ENCODE measurements around the gene MSANTD2. TPM values are rescaled to one million over a fixed set of nuclear protein-coding genes. Genes with fewer than 3 reads are reported as not detected.

The MSANTD2 gene
- total RNA-seq, 3 donors from 2014 or later: 10.9 to 34.2 (median 27.2) TPM

- DNase-seq (ENCODE audit: low spot score in 2 of 2): no peak
- intact Hi-C loops (cut with DNase I; ENCODE audit: low total_unique reads): no loop called here
- Histone ChIP-seq H3K4me3 (no peak overlapping the region), H3K36me3 (no peaks in the 10 kb centered on the region), H3K9me3 (no peaks in the 10 kb centered on the region), H3K4me1 (no peaks in the 10 kb centered on the region), H3K27ac (no peak overlapping the region), H3K27me3 (no peaks in the 10 kb centered on the region)
- TF ChIP-seq POLR2A (IDR thresholded peaks at IDR 0.05) (no peak), CTCF (IDR thresholded peaks at IDR 0.05) (no peak), POLR2AphosphoS5 (IDR thresholded peaks at IDR 0.05) (no peak)
Measured at GRCh38 chr11:124728134-124728533, 72.1 kb downstream of the MSANTD2 start.

- Histone ChIP-seq H3K9me3 (no peaks in the 10 kb centered on the region), H3K4me1 (no peaks in the 10 kb centered on the region), H3K27me3 (peaks cover 0 to under 1% of the 10 kb centered on the region in 2 donors), H3K36me3 (no peaks in the 10 kb centered on the region), H3K27ac (no peak overlapping the region), H3K4me3 (no peak overlapping the region)
- intact Hi-C loops (cut with DNase I; ENCODE audit: low total_unique reads): no loop called here
- TF ChIP-seq POLR2A (IDR thresholded peaks at IDR 0.05): no peak
- no peak for TF ChIP-seq POLR2AphosphoS5 (IDR thresholded peaks at IDR 0.05)
- TF ChIP-seq CTCF (IDR thresholded peaks at IDR 0.05): no peak
- no peak for DNase-seq (ENCODE audit: low spot score in 2 of 2)
Measured at GRCh38 chr11:124727474-124727873, 72.7 kb downstream of the MSANTD2 start.

- Histone ChIP-seq H3K27ac (no peak overlapping the region), H3K4me1 (no peaks in the 10 kb centered on the region), H3K9me3 (no peaks in the 10 kb centered on the region), H3K4me3 (no peak overlapping the region), H3K36me3 (no peaks in the 10 kb centered on the region), H3K27me3 (peaks cover 0 to 16% of the 10 kb centered on the region in 2 donors)
- DNase-seq (ENCODE audit: low spot score in 2 of 2): no peak
- TF ChIP-seq POLR2A (IDR thresholded peaks at IDR 0.05) (no peak), CTCF (IDR thresholded peaks at IDR 0.05) (no peak), POLR2AphosphoS5 (IDR thresholded peaks at IDR 0.05) (no peak)
- intact Hi-C loops (cut with DNase I; ENCODE audit: low total_unique reads): no loop called here
Measured at GRCh38 chr11:124725719-124726105, 74.5 kb downstream of the MSANTD2 start.

- Histone ChIP-seq H3K9me3 (no peaks in the 10 kb centered on the region), H3K27ac (no peak overlapping the region), H3K36me3 (no peaks in the 10 kb centered on the region), H3K4me1 (no peaks in the 10 kb centered on the region), H3K4me3 (no peak overlapping the region), H3K27me3 (peaks cover 0 to 16% of the 10 kb centered on the region in 2 donors)
- no peak for DNase-seq (ENCODE audit: low spot score in 2 of 2)
- intact Hi-C loops (cut with DNase I; ENCODE audit: low total_unique reads): no loop called here
- TF ChIP-seq POLR2AphosphoS5 (IDR thresholded peaks at IDR 0.05) (no peak), CTCF (IDR thresholded peaks at IDR 0.05) (no peak), POLR2A (IDR thresholded peaks at IDR 0.05) (no peak)
Measured at GRCh38 chr11:124724979-124725718, 75.1 kb downstream of the MSANTD2 start.

- TF ChIP-seq CTCF (IDR thresholded peaks at IDR 0.05): no peak
- no peak for TF ChIP-seq POLR2AphosphoS5 (IDR thresholded peaks at IDR 0.05)
- no peak for TF ChIP-seq POLR2A (IDR thresholded peaks at IDR 0.05)
- Histone ChIP-seq H3K27ac (no peak overlapping the region), H3K27me3 (peaks cover 0 to 32% of the 10 kb centered on the region in 2 donors), H3K4me1 (no peaks in the 10 kb centered on the region), H3K9me3 (no peaks in the 10 kb centered on the region), H3K4me3 (no peak overlapping the region), H3K36me3 (no peaks in the 10 kb centered on the region)
- intact Hi-C loops (cut with DNase I; ENCODE audit: low total_unique reads): no loop called here
- DNase-seq (ENCODE audit: low spot score in 2 of 2): no peak
Measured at GRCh38 chr11:124722176-124722575, 78.0 kb downstream of the MSANTD2 start.

All from breast epithelium (tissue), 4 donors.